GM19043 (cell line): ENCODE measurements around the gene ELF5.

Experiments
- ATAC-seq: cut with Tn5 transposase; IDR thresholded peaks from one replicate; pipeline ENCODE4 v1.9.1; 2021; ENCODE audit warnings: low read depth; ENCODE audit not compliant: unreplicated experiment

Gene ELF5

DNA sequence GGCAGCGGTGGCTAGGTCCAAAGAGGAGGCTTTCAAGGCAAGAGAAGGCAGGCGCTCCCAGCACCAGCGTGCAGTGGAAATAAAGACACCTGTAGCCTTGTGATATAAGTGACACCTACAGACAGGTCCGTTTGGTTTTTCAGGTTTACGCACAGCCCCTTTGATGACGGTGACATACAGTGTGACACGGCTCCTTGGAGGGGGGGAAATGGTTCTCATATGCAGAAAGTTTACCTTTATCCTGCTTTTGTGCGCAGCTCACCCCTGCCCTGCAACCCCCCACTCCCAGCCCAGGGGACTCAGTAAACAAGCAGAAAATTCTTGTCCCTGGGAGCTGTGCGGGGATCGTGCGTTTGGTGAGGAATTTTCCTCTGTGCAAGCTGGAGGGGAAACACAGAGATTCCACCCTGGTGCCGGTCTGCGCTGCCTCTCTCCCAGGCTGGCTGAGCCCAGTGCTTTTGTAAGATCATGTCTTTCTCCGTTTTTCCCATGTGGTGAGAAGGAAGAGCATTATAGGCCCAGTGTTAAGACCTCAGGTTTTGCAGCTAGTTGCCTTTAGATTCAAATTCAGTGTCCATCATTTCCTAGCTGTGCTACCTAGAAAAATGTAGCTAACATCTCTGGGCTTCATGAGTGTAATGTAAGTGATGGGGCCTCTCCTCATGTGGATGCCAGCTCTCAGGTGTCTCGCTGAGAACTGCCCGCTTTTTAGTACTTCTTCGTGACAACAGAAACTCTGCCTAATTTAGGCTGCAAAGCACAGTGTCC, at the start of gene ELF5:
ELF5 (minus strand) TSS at position 113 of the 768 bp plus-strand sequence. CDS start 8,045 bp downstream, outside the sequence.
- ATAC-seq, result no peak

DNA sequence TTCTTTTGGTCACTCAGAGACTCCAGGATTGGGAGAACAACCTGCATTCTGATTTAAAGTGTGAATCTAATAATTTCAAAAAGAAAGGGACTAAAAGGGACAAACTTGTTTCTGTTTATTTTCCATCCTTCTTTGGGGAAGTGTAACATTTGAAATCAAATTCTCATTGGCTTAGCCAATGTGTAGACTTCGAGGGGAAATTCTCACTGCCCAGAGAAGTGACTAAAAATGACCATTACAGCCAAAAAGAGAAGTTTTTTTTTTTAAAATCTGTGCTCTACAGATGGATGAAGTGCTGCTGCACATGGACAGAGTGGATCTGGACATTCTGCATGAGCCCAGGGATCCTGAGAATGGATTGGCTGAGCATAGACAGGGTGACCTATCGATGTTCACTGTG, 49.4 kb upstream of the ELF5 start:
- no peak for ATAC-seq

DNA sequence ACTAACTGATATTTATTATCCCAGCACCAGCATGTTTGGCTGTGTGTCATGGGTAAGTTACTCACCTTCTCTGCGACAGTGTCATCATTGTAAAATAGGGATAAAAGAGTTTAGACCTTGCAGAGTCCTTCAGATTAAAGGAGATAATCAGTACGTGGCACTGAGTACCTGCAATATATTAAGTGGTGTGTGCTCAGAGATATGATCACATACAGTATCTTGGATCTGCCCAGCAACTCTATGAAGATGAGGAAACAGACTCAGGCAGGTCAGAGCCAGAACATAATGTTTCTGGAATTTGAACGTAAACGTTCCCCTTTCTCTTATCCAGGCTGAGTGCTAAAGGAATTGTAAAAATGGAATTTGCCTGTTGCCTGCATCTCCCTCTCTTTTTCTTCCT, 46.9 kb upstream of the ELF5 start:
- no peak for ATAC-seq

DNA sequence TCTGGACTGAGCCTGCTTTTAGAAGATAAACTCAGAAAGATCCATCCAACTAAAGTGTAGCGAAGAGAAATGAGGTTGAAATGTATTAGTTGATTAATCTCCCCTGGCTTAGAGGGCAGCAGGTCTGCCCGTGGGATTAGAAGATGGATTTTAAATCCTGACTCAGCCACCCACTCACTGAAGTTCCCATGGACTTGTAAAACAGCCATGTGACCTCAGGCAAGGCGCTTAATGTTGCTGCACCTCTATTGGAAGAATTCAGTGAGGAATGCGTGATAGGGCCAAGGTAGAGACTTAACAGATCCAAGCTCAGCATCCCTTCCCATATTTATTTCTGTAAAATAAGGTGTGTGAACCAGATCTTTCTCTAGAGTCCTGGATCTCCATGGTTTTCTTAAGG, 45.1 kb upstream of the ELF5 start:
- no peak for ATAC-seq

DNA sequence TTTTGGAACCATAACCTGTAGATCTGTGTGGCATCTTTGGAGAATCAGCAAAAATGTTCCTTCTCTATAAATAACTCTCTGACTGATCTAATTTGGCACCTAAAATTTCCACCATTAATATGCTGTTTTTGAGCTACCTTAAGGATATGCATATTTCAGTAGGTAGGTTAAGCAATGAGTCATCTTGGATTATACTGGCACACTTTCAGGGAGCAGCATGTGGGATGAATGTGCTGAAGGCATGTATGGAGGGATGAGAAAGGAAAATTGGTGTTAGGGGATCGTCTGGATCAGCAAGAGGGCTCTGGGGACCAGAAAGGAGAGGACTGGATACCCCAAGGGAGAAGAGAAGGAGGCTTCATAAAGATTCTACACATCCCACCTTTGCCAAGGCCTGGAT, 44.6 kb upstream of the ELF5 start:
- no peak for ATAC-seq

DNA sequence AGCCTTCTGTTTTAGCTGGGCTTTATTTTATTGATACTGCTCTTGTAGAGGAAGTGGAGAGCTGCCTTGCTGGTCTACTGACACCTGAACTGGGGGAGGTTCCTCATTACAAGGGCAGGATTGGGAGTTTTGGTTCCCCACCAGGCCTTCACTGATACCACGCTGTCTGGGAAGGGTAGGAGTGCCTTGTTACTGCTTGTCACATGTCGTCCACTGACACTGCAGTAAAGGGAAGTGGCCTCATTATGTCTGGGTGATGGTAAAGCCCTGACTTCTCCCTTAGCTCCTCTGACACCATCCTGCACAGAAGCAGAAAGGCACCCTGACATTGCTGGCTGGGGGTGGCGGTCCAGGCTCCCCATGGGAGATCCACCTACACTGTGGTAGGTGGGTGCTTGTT, 38.7 kb upstream of the ELF5 start:
- ATAC-seq, result no peak

DNA sequence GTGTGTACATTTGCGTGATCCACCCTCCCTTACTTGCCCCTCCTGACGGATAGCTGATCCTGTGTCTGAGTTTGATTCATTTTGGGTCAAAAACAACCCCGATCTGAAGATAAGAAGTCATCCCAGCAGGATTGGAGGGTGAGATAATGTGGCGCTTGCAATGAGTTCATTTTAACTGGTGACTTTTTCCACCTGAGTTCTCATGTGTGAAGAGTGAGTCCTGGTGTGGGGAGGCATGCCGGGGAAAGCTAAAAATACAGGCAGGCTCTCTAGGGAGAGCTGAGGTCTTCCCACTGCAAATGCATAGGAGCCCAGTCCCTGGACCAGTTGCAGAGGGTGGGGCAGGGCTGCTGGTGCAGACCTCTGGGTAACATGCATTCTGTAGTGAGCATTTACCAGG, 35.7 kb upstream of the ELF5 start:
- ATAC-seq, result no peak

DNA sequence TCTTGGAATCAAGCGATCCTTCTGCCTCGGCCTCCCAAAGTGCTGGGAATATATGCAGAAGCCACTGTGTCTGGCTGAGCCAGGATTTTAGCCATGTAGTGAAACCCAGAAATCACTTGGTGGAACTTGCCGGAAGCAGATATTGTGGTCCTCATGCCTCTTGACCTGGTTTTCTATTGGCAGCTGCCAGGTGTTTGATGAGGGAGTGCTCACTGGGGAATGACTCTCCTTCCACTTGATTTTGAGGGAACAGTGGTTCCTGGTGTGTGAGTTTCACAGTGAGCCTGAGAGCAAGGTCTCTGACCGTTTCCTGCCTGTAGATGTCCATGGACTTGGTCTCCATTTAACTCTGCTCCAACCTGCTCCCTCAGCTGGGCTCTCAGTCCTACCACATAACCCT, 34.7 kb upstream of the ELF5 start:
- no peak for ATAC-seq

DNA sequence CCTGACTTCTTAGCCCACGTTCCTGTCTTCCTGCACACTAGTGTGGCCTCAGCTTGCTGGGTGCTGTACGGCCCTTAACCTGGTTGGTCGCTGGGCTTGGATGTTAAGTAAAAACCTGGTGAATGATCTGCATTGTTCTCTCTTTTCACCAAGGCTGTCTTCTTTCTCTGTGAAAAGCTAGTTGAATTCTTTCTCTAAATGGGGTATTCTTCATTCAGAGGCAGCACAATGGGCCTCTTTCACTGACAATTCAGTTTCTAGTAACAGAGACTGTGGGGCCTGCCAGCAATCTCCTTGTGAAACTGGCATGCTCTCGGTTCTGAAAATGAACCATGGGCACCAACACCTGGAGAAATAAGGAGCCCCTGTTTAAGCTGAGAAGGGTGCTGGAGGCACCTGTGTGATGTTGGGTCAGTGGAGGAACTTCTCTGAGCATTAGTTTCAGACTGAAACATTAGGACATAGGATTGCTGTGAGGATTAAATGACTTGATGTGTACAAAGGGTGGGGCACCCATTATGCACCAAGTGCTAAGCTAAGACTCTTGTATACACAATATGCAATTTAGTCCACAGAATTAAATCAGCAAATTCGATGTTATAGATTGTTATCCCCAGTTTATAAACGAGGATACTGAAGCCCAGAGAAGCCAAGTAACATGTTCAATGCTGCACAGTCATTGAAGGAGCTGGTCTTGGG, 33.1 kb upstream of the ELF5 start:
- ATAC-seq, result no peak

DNA sequence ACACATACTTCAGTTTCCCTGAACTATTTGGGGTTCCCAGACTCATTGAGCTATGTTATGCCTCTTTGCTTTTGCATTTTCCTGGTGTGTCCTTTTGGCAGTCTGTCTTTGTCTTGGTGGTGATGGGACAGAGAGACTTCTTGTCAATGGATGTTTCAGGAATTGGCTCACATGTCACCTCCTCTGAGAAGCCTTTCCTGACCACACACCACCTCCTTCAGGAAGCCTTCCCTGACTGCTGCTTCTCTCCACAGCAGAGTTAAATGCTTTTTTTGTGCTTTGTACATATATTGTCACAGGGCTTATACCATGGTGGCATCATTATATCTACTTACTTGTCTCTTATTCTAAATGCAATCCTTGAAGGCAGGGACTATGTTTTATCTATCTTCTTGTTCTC, 28.5 kb upstream of the ELF5 start:
- ATAC-seq, result no peak

DNA sequence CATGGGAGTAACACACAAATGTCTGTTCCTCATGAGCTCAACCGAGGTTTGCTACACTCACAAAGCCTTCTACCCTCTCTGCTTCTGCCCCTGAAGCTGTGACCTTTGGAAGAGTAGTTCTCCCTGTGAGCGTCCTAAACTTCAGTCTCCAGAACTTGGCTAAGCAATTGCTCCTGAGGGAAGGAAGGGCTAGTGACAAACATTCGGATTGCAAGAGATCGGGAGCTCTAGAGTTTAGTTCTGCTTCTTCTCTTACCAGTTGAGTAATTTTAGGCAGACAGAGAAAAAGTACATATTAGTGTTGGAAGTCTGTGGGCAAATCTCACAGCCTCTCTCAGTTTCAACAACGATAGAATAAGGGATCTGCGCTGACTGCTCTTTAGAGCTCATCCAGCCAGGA, 27.3 kb upstream of the ELF5 start:
- no peak for ATAC-seq

DNA sequence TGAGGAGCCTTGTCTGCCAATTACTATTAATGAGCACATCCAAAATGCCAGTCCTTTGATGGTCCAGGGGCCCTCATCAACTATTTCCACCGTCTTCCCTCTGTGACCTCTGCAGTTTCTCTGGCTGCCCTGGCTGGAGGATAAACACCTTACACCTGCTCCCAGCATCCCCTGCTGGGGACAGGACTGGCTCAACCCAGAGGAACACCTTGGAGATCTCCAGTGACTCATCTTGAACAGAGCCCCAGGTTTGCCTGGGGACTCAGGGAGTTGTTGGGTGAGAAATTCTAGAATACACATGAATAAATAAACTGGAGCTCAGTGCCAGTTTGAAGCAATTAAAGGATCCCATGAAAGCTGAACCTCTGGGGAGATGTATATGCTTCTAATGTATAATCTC, 24.0 kb upstream of the ELF5 start:
- no peak for ATAC-seq

DNA sequence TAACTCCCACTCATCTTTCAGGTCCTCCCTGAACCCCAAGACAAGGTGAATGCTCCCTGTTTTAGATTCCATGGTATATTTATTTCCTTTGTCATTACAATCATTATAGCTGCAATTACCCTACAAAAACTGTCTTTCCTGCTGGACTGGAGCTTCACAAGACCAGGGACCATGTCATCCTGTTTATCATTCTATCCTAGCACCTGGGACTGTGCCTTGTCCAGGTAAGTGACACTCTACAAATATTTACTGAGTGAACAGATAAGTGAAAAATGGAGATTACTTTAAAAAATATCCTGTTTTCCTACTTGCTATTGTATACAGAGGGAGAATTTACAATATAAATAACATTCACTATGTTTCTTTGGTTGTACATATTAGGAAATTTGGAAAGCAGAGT, 22.5 kb upstream of the ELF5 start:
- no peak for ATAC-seq

DNA sequence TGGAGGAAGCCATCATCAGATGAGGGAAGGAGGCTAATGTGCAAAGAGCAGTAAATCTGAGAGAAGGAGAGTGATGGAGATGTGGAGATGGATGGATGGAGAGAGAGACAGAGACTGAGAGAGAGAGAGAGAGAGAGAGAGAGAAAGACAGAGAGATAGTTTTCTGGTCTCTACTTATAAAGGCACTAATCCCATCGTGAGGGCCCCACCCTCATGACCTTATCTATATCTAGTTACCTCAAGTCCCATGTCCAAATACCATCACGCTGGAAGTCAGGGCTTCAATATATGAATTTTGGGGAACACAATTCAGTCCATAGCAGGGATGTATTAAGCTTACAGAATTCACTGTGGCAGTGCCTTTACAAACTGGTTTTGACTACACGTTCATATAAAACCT, 21.2 kb upstream of the ELF5 start:
- no peak for ATAC-seq

DNA sequence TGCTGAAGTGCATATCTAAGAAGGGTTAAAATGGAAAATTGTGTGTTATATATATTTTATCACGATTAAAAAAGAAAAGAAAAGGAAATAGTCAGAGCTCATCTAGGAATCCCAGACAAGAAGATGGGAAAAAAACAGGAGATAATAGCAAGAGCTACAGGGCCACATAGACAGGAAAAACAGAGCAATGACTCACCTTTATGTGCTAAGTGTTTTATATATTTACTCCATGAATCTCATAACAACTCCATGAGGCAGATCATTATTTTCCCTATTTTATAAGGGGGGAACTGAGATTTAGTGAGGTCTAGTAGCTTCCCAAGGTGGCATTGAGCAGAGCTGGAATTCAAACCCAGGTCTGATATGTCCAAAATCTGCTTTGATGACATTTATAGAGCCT, 18.1 kb upstream of the ELF5 start:
- ATAC-seq, result no peak

DNA sequence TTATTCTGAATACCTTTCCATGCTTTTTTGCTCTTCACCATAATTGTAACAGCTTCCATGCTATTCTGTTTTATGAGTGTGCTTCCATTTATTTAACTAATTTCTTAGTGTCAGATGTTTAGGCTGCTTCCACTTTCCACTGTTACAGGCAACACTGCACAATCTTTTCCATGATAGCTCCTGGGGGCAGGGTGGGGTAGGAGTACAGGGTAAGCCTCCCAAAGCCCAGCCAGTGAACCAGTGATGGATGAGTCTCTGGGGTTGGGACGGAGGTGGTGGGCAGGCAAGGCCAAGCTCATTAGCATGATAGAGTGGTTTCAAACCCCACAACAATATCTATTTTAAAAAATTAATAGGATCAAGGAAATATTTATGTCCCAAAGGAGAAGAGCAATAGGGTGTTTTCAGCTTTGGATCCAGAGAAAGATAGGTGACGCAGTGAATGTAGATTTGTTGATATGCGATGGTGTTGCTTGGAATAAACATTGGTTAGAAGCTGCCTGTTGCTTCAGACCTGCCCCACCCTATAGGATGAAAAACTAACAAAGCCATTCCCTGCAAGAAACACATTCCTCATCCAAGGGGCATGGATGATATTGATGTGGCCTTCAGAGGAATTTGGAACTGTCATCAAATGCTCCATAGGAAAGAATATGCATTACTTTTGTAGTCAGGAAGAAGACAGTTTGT, 17.1 kb upstream of the ELF5 start:
- no peak for ATAC-seq

DNA sequence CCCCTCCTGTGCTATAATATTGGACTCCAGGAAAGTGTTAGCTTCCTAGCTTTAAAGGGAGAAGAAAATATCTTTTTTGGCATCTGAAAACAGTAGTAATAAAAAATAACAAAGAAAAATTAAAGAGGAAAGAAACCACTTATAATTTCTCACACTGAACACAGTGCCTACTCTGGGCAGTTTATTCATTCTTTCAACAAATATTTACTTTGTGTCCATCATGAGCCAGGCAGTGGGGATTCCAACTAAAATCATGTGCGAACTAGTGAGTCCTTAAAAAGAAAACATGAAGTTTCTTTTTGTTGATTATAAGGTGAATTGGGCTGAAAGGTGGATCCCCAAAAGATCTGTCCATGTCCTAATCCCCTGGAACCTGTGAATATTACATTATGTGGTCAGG, 16.0 kb upstream of the ELF5 start:
- no peak for ATAC-seq

DNA sequence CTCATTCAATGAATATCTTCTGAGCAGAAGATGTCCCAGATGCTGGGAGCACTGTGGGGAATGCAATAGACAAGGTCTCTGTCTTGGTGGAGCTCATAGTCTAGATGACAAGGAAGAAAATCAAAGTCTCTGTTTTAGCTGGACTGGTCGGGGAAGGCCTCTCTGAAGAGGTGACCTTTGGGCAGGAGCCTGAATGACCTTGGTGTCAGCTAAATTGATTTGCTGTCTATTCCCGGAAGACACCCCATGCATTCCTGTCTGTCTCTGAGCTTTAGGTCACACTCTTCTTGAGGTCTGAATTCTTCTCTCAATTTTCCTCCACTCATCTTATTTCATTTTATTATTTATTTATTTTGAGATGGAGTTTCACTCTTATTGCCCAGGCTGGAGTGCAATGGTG, 14.5 kb upstream of the ELF5 start:
- ATAC-seq, result no peak

DNA sequence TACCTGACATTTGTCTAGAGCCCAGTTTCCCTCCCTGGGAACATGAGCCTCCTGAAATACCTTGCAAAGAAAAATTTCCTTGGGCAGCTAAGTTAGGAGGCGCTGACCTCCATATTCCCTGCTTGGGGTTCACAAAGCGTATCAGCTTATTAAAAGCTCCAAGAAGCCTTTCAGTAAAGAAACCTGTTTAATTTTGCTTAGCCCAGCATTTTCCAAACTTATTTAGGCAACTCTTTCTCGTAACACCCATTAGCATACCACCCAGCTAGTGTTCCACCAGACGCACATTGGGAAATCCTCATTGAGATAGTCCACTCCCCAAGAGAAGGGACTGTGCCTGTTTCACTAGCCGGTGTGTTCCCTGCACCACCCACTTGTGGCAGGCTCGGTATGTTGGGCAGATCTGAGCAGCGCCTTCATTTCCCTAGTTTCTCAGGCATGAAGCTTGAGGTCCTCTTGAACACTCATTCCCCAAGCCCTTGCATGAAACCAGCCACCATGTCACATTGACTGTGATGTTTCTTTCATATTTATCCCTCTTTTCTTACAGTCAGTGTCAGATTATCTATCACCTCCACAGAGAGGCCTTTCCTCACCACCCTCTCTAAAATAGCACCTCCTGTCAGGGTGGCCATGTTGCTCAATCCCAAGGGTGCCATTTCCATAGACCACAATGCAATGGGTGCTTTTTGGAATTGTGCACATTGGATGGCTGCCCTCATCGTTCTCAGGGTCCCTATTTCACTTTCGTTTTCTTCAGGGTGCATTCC, 12.5 kb upstream of the ELF5 start:
- no peak for ATAC-seq

DNA sequence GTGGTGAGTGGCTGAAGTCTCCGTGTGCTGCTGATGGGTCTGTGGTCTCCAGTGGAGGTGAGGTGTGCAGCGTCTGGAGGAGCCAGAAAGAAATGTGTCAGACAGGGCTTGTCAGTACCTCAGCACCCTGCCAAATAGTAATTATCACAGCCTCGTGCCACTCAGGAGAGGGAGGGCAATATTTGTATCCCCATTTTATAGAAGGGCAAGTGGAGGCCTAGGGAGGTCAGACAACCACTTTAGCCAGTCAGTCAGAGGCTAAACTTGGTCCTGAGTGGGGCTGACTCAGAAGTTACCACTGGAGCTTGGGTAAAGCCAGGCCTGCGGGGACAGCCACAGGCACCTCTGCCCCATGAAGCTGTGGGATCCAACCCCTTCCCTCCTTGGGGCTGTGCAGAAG, 11.5 kb upstream of the ELF5 start:
- no peak for ATAC-seq

DNA sequence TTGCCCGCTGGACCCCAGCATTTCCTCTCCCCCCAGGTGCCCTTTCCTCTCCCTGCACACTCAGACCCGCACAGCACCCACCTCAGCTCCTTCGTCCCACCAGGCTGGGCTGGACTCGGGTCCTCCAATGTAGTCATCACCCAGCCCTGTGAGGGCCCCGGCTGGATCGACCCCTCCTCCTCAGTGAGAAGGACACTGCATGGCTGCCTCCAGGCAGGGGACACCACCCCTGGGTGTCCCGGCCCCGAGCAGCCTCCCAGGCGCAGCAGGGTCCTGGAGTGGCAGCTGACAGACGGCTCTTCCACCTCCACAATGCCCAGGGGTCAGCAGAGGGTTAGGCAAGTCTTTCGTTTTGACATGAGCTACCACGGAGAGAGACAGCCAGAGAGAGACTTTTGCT, 11.1 kb upstream of the ELF5 start:
- no peak for ATAC-seq
